HG02759 (cell line): Measurements from ENCODE around the gene VEPH1.
A peak's percentile ranks its signal among the peaks of the same experiment; 100 is the strongest.

Source experiments
- ATAC-seq: cut with Tn5 transposase; IDR thresholded peaks from one replicate; pipeline ENCODE4 v1.9.1; 2021; ENCODE audit warnings: mild to moderate bottlenecking, moderate library complexity; ENCODE audit not compliant: unreplicated experiment

Gene VEPH1

GRCh38 chr3:157438194-157438730, 65.0 kb downstream of the VEPH1 start:
- no peak for ATAC-seq

- ATAC-seq, result peak; percentile 25
Observed at GRCh38 chr3:157436583-157437291, 66.5 kb downstream of the VEPH1 start, which contains the start of gene PTX3. PTX3 (plus strand) TSS chr3:157436850; CDS start chr3:157436934, 84 bp downstream.

DNA sequence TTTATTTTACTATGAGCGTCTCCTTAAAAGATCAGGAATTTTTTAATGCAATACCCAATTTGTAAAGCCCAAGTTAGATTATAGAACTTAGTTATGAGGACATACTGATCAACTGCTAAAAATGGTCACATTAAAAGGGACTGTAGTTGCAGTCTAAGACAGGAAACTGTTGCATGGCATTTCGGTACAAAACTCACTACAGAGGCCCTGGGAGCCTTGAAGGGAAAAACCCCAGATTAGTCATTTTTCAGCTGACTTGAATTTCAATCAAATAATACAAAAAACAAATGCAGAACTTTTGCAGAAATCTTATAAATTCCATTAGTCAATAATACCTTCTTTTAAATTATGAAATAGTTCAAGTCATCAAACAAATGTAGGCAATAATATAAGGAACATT, 73.5 kb downstream of the VEPH1 start:
- ATAC-seq, result no peak

- ATAC-seq, result no peak
Observed at GRCh38 chr3:157428853-157429252, 74.4 kb downstream of the VEPH1 start.

DNA sequence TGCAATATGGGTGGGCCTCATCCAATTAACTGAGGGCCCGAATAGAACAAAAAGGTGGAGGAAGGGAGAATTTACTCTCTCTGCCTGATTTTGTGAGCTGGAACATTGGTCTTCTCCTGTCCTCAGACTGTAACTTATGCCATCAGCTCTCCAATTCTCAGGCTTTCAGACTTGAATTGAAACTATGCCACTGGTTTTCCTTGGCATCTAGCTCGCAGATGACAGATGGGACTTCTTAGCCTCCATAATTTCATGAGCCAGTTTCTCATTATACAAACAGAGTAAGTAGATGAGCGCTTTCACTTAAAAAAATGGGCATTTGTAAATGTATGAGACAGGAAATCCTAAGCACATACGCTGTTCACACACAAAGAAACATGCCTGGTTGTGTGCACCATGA, 75.3 kb downstream of the VEPH1 start:
- ATAC-seq, result no peak

- ATAC-seq, result no peak
Observed at GRCh38 chr3:157423337-157423736, 79.9 kb downstream of the VEPH1 start.

GRCh38 chr3:157420606-157421130, 82.5 kb downstream of the VEPH1 start:
- ATAC-seq, result no peak

DNA sequence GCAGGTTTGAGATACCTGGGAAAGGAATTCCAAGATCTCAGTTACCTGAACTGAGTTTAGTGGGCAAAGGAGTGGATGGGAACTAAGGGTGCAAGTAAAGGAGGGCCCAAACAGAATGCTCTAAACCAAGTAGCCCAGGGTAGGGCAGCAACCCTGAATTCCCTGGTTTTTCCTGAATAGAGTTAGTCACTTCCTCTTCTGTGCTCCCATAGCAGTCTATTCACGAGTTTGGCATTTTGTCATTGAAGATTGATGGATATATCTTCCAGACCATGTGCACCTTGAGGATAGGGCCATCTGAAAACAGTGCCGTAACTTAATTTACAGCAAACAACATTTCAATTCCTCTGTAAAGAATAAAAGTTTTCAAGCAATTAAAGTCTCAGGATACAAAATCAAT, 85.1 kb downstream of the VEPH1 start:
- ATAC-seq, result no peak

DNA sequence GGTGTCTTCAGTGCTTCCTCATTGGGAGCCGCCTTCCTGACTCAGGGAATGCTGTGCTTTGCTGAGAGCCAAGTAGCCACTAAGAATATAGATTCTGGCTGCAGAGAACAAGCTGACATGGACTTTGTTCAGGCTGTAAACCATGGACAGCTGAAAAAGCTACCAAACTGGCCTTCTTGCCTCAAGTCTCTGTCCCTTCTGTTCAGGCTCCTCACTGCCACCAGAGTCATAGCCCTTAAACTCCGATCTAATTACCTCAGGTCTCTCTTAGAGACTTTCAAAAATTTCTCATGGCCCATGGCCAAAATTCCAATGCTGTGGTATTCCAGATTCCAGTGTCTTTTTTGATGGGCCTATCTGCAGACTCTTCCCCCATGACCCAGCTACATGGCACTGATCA, 86.0 kb downstream of the VEPH1 start:
- no peak for ATAC-seq

DNA sequence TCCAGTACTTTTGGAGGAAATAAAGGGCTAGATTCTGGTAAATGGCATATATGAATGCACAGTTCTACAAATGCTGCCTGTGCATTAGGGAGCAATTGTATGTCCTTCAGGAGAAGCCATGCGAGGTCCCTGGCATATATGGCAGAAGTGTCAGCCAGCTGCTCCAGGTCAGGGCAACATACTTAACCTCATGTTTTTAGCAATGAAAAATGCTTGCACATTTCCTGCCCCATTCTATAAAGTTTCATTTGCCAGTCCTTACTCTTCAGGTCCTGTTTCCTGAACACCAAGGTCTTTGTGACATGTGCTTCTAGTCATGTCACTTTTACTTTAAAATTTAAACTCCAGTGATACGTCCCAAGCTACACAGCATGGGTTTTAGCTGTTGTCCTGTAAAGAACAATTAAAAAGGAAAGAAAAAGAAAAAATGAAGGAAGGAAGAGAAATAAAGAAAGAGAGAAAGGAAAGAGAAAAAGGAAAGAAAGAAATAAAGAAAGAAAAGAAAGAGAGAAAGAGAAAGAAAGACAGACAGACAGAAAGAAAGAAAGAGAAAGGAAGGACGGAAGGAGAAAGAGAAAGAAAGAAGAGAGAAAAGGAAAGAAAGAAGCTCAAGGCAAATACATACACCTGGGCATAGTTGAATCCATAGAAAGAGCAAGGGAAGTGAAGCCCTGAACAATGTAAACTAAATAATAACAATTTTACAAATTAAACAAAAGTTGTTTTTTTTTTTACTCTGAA, 86.7 kb downstream of the VEPH1 start:
- no peak for ATAC-seq

- ATAC-seq, result no peak
Observed at GRCh38 chr3:157414861-157415260, 88.4 kb downstream of the VEPH1 start.

DNA sequence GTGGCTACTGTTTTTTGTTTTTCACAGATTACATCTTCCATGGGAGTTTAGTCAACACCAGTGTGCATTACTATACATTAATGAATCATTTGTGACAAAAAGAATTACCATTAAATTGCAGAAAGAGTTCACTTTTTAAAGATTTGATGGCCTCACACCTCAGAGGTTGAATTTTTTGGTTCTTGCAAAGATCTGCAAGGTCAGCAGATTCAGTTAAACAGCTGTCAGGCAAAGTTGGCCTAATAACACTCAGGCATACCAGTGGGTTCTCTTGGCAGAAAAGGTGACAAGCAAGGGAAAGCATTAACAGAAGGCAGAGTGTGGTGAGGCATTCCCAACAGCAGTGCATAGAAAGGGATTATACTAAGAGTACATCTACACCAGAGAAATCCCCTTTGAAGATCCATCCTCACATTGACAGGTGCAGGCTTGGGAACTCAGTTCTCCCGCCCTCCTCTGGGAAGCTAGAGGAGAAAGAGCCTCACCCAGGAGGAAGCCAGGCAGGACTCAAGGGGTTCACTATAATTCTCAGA, 90.8 kb downstream of the VEPH1 start:
- no peak for ATAC-seq

DNA sequence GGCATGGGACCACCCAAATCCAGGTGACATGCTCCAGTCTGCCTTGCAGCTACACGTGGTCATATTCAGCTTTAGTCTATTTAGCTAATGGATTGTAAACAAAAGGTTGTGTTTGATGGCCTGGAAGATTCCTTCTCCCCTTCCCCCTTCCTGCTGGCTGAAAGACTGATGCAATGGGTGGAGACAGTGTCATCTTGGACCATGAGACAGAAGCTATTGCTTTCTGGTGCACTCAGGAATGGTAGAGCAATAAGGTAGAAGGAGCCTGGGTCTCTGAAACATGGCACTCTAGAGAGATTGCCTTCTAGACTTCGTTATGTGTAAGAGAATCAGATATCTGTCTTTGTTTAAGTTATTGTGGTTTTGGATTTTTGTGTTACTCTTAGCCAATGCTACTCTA, 92.3 kb downstream of the VEPH1 start:
- no peak for ATAC-seq

- ATAC-seq, result no peak
Observed at GRCh38 chr3:157409516-157409915, 93.7 kb downstream of the VEPH1 start.

DNA sequence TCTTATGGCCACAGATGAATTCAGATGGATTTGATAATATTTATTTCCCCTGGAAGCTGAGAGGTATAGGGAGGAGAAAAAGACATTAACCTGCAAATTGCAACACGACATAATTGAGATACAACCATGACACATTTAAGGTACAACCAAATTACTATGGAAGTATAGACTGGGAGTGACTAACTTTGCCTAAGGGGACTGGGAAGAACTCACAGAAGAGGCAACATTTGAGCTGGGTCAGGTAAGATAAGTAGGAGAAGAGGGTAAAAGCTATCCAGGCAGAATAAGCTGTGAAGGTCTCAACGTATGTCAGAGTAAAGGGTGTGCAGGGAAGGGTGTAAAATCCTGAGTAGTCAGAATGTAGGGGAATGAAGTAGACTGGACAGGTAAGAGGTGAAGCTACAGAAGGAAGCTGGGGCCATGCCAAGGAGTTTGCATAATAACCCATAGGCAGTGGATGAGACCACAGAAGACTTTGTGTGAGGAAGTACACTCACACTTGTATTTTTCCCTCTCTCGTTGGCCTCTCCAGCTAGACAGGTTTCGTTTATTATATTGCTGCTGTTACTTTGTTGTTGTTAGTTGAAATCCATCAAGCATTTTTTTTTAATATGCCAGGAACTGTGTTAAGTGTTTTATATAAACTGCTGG, 94.6 kb downstream of the VEPH1 start:
- ATAC-seq, result no peak

GRCh38 chr3:157407769-157408168, 95.4 kb downstream of the VEPH1 start:
- ATAC-seq, result no peak

- ATAC-seq, result no peak
Observed at GRCh38 chr3:157406394-157406793, 96.8 kb downstream of the VEPH1 start.

GRCh38 chr3:157405457-157405856, 97.8 kb downstream of the VEPH1 start:
- no peak for ATAC-seq

- ATAC-seq, result no peak
Observed at GRCh38 chr3:157404381-157404780, 98.8 kb downstream of the VEPH1 start.

DNA sequence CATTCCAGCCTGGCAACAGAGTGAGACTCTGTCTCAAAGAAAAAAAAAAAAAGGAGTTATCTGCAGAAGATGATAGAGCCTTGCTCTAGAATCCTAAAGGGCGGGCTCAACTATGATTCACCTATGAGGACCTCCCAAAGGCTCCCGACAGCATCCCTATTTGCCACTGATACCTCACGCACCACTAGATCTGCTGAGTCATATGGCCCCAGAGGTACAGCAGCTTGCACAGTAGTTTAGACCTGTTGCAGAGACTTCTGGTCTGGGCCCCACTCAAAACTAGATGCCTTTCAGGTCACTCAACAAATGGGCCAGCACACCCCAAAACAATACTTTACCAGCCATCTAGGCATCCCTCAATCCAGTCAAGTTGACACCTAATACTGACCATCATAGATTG, 104.6 kb downstream of the VEPH1 start:
- no peak for ATAC-seq

DNA sequence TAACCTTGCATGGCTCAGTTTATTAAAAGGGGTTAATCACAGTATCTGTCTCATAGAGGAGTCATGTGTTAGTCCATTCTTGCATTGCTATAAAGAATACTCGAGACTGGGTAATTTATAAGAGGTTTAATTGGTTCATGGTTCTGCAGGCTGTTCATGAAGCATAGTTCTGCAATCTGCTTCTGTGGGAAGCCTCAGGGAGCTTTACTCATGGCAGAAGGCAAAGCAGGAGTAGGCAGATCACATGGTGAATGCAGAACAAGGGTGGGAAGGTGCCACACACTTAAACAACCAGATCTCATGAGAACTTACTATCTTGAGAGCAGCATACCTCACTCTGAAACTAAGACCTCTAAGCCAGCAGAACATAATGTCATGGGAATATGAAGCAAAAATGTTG, 108.8 kb downstream of the VEPH1 start:
- no peak for ATAC-seq
